ES-I3 (cell line): ENCODE data around the gene KIF23.

Experiments
- H3K36me3 ChIP-seq: 2 replicates; pipeline ENCODE4 v1.6.1; 2013; ENCODE audit warnings: mild to moderate bottlenecking, low read length, control low read depth, moderate library complexity; ENCODE audit not compliant: insufficient read depth
- H3K4me1 ChIP-seq: 2 replicates; pipeline ENCODE4 v1.6.1; 2013; ENCODE audit warnings: mild to moderate bottlenecking, control low read depth, low read length; ENCODE audit not compliant: insufficient read depth
- H3K9ac ChIP-seq: 2 replicates; pipeline ENCODE4 v1.6.1; 2013; ENCODE audit warnings: low read depth, mild to moderate bottlenecking, low read length, moderate library complexity
- H3K9me3 ChIP-seq: 2 replicates; pipeline ENCODE4 v1.6.1; 2013; ENCODE audit warnings: mild to moderate bottlenecking, low read length, moderate library complexity; ENCODE audit not compliant: control insufficient read depth, insufficient read depth

KIF23 gene

DNA sequence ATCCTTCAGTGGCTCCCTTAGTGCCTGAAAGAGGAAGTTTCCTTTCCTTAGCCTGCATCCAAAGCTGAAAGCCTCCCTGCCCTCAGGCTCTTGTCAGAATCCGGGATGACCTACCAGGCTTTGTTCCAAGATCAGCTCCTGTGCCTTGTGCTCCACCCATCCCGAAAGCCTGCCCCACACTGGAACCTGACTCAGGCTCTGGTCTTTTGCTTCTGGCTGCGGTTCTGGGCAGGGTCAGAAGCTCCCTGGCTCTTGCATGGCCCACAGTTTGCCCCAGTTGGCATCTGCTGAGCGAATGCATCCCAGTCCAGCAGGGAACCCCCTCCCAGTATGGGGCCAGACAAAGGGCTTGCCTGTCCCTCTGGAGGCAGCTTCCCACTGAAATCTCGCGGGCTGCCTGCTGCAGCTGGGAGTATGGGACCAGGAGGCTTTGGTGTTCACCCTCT is 25.9 kb upstream of the KIF23 start:
- no peaks in the 10 kb centered on the region for H3K36me3 ChIP-seq
- H3K9ac ChIP-seq, result no peak overlapping the region
- H3K9me3 ChIP-seq, result no peaks in the 10 kb centered on the region
- peaks cover 9% of the 10 kb centered on the region; the same call in 1 of the 2 replicates for H3K4me1 ChIP-seq

- H3K36me3 ChIP-seq, result no peaks in the 10 kb centered on the region
- H3K9me3 ChIP-seq, result no peaks in the 10 kb centered on the region
- H3K4me1 ChIP-seq, result peaks cover 20% of the 10 kb centered on the region
- H3K9ac ChIP-seq, result no peak overlapping the region
Measured at GRCh38 chr15:69389426-69389825, 24.7 kb upstream of the KIF23 start.

GRCh38 chr15:69390575-69390974 is 23.6 kb upstream of the KIF23 start:
- H3K4me1 ChIP-seq, result peaks cover 21% of the 10 kb centered on the region
- H3K36me3 ChIP-seq, result no peaks in the 10 kb centered on the region
- no peak overlapping the region for H3K9ac ChIP-seq
- no peaks in the 10 kb centered on the region for H3K9me3 ChIP-seq

GRCh38 chr15:69391046-69391757 is 22.9 kb upstream of the KIF23 start:
- Histone ChIP-seq H3K9ac (no peak overlapping the region), H3K9me3 (no peaks in the 10 kb centered on the region), H3K4me1 (peaks cover 21% of the 10 kb centered on the region)

DNA sequence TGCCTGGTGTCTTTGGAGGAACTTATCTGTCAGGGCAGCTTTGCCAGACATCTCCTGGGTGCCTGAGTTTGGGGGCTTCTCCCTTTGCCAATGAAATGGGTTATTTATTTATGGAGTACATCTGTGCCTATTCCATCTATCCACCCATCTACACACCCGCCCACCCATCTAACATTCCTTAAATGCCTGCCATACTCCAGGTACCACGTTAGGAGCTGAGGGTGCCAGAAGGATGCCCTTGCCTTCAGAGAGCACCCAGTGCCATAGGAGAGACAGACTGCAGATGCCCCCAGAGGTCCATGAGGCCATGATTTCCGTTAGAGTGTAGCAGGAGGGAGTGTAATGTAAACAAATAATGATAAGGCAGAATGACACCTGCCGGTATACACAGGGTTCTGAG is 21.8 kb upstream of the KIF23 start:
- no peaks in the 10 kb centered on the region for H3K36me3 ChIP-seq
- H3K4me1 ChIP-seq, result peaks cover 21% of the 10 kb centered on the region
- no peaks in the 10 kb centered on the region for H3K9me3 ChIP-seq
- no peak overlapping the region for H3K9ac ChIP-seq

More at GRCh38 chr15:69391046-69391757, 22.9 kb upstream of the KIF23 start:
- H3K36me3 ChIP-seq, result no peaks in the 10 kb centered on the region

- Histone ChIP-seq H3K9me3 (no peaks in the 10 kb centered on the region), H3K36me3 (no peaks in the 10 kb centered on the region), H3K4me1 (peaks cover 17% of the 10 kb centered on the region), H3K9ac (no peak overlapping the region)
Measured at GRCh38 chr15:69393831-69394491, 20.2 kb upstream of the KIF23 start.

DNA sequence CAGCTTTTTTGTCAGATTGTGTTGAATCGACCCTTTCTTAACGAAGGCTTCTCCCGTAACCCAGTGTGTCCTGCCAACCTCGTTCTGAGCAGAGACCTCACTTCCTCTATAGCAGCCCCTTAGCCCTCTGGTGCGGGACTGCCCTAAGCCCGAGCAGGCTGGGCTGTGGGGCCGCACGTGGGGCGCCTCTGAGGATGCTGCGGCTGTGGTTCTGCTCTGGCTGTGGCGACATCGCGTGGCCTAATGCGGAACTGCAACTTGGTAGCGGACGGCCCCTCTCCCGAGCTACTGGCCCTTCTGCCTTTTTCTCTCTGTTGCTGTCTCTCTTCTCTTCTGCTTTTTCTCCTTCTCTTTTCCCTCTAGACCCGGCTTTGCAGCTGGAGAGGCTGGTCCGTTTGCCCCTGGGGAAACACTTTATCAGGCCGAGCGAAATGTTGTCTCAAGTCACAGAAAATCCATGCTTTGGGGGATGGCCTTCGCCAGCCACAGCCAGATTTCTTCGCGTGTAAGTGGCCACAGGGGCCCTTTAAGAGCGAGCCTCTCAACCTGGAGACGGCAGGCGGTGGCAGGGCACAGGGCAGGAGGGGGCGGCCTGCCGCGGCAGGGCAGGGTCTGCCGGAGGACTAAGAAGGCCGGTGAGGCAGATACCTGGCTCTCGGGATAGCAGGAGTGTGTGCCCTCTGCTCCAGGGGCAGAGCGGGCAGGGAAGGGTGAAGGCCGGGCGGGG is 19.4 kb upstream of the KIF23 start:
- Histone ChIP-seq H3K9ac (no peak overlapping the region), H3K9me3 (no peaks in the 10 kb centered on the region), H3K36me3 (no peaks in the 10 kb centered on the region), H3K4me1 (peaks cover 17% of the 10 kb centered on the region)

DNA sequence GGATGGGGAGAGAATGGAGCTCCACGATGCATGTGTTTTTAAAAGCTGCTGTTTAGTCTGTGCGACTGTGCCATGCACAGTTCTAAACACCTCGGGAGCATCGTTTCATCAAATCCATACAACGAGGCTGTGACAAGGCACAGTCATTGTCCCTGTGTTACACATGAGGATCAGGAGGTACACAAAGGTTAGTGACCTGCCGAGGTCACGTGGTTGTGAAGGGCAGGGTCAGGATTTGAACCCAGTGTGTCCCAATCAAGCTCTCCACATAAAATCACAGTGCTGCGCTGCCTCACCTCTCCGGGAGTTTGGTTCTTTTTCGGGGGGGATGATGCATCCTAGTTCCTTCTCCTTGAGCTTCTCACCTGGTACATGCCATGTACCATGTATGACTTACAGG is 18.7 kb upstream of the KIF23 start:
- peaks cover 17% of the 10 kb centered on the region for H3K4me1 ChIP-seq
- no peak overlapping the region for H3K9ac ChIP-seq
- H3K36me3 ChIP-seq, result no peaks in the 10 kb centered on the region
- no peaks in the 10 kb centered on the region for H3K9me3 ChIP-seq

GRCh38 chr15:69395991-69396390 is 18.2 kb upstream of the KIF23 start:
- H3K9me3 ChIP-seq, result no peaks in the 10 kb centered on the region
- H3K9ac ChIP-seq, result no peak overlapping the region
- H3K4me1 ChIP-seq, result peaks cover 17% of the 10 kb centered on the region
- no peaks in the 10 kb centered on the region for H3K36me3 ChIP-seq

GRCh38 chr15:69398491-69398891 is 15.7 kb upstream of the KIF23 start:
- Histone ChIP-seq H3K36me3 (no peaks in the 10 kb centered on the region), H3K9ac (no peak overlapping the region), H3K4me1 (peaks cover 10% of the 10 kb centered on the region), H3K9me3 (no peaks in the 10 kb centered on the region)

DNA sequence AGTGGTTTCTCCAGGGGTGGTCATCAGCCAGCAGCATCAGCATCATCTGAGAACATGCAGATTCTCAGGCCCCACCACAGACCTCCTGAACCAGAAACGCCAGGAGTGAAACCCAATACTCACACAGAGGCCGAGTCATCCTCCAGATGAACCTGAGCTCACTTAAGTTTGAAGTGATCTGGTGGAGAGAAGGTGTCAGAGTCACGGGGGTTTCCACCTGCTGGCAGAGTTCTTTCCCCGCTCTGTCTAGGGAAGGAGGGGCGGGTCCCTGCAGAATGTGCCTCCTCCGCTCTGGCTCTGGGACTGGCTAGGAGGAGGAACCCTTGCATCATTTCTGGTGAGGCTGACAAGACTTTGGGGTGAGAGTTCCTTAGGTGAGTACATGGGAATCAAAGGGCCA is 13.3 kb upstream of the KIF23 start:
- no peaks in the 10 kb centered on the region for H3K9me3 ChIP-seq
- H3K36me3 ChIP-seq, result no peaks in the 10 kb centered on the region
- no peaks in the 10 kb centered on the region for H3K4me1 ChIP-seq
- no peak overlapping the region for H3K9ac ChIP-seq

DNA sequence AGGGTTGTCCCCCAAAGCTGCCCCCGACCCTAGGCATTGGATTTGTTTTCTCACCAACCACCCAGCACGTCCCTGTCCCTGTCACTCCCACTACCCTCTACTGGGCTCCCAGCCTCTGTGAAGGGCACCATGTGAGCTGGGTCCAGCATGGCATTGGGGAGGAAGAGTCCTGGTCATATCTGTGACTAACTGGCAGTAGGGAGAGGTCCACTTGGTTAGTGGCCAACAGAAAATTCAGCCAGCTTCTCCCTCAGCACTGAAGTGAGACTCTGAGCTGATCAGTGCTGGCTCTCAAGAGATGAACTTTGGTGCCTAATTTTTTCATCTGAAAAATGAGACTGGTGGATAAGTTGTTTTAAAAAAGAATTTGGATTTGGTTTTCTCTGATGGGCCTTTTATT is 11.3 kb upstream of the KIF23 start:
- Histone ChIP-seq H3K9me3 (no peaks in the 10 kb centered on the region), H3K9ac (no peak overlapping the region), H3K4me1 (no peaks in the 10 kb centered on the region), H3K36me3 (no peaks in the 10 kb centered on the region)

GRCh38 chr15:69403594-69403993 is 10.6 kb upstream of the KIF23 start:
- no peaks in the 10 kb centered on the region for H3K9me3 ChIP-seq
- no peaks in the 10 kb centered on the region for H3K4me1 ChIP-seq
- no peaks in the 10 kb centered on the region for H3K36me3 ChIP-seq
- H3K9ac ChIP-seq, result no peak overlapping the region

- H3K36me3 ChIP-seq, result no peaks in the 10 kb centered on the region
- no peaks in the 10 kb centered on the region for H3K9me3 ChIP-seq
- no peaks in the 10 kb centered on the region for H3K4me1 ChIP-seq
- no peak overlapping the region for H3K9ac ChIP-seq
Measured at GRCh38 chr15:69405110-69405509, 9.0 kb upstream of the KIF23 start.
